Liver (tissue), 3 donors: ENCODE results near the gene MED23.
A peak's percentile ranks its signal among the peaks of the same experiment; 100 is the strongest.

Experiments
- CTCF ChIP-seq: fragments of 150-350 bp; IDR thresholded peaks from 2 replicates; pipeline ENCODE4 v1.5.1; 2017; ENCODE audit warnings: improper control_type of control experiment, low read depth, low read length; ENCODE audit not compliant: missing input control
- EGR1 ChIP-seq, 2 donors: IDR thresholded peaks; 2 replicates each; pipeline ENCODE4 v1.6.1; 2016 to 2018; ENCODE audit warnings: antibody characterized with exemption in 2 of 2, low read depth in 2 of 2
- FOXA2 ChIP-seq: IDR thresholded peaks from 2 replicates; pipeline ENCODE4 v1.6.1; 2016; ENCODE audit warnings: antibody characterized with exemption
- GABPA ChIP-seq, 2 donors: IDR thresholded peaks in 1 of 2; conservative IDR thresholded peaks in 1 of 2; 2 replicates each; pipeline ENCODE4 v1.6.1; 2016; ENCODE audit warnings: antibody characterized with exemption in 2 of 2, mild to moderate bottlenecking in 1 of 2, moderate library complexity in 1 of 2
- JUND ChIP-seq, 2 donors: IDR thresholded peaks; 2 replicates each; pipeline ENCODE4 v1.6.1; 2016; ENCODE audit warnings: antibody characterized with exemption in 2 of 2
- REST ChIP-seq: IDR thresholded peaks from 2 replicates; pipeline ENCODE4 v1.6.1; 2016; ENCODE audit warnings: antibody characterized with exemption, mild to moderate bottlenecking
- SP1 ChIP-seq: IDR thresholded peaks from 2 replicates; pipeline ENCODE4 v1.6.1; 2018; ENCODE audit warnings: antibody characterized with exemption, mild to moderate bottlenecking
- TAF1 ChIP-seq: conservative IDR thresholded peaks from 2 replicates; pipeline ENCODE4 v1.6.1; 2016; ENCODE audit warnings: antibody characterized with exemption, mild to moderate bottlenecking
- YY1 ChIP-seq: IDR thresholded peaks from 2 replicates; pipeline ENCODE4 v1.6.1; 2016; ENCODE audit warnings: antibody characterized with exemption, mild to moderate bottlenecking
- TF ChIP-seq, protein P1 (sequence below): IDR thresholded peaks from 2 replicates; pipeline ENCODE4 v1.6.1; 2016; ENCODE audit warnings: antibody characterized with exemption
- donor health status: healthy.
- donor health status: healthy.

DNA sequence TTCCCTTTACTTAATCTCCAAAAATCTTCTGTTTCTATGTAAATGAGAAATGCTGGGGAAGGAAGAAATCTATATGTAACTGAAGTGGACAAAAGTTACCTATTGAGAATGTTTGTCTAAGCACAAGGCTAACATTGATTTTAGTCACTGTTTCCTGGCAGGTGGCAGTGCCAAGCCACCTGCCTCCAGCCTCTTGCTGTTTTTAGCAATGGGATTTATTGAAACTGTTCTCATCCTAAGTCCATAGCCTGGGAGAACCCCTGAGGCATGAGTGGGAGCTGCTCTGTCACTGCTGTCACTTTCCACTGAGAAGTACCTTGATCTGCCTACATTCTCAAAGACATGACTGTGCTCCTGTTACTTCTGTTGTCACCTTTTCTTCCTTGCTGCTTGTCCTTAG is 23.7 kb upstream of the MED23 start:
- TF ChIP-seq GABPA (IDR thresholded peaks at IDR 0.05 in 1 of 2, conservative IDR thresholded peaks at IDR 0.05 in 1 of 2): no peak
- TF ChIP-seq, protein P1, sequence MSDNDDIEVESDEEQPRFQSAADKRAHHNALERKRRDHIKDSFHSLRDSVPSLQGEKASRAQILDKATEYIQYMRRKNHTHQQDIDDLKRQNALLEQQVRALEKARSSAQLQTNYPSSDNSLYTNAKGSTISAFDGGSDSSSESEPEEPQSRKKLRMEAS: peak; percentile 54
- peak; percentile 44 for TF ChIP-seq YY1
- peak; percentile 57 for TF ChIP-seq FOXA2
- no peak for TF ChIP-seq CTCF
- TF ChIP-seq TAF1: no peak
- TF ChIP-seq REST: peak; percentile 20
- TF ChIP-seq EGR1 (IDR thresholded peaks at IDR 0.05; ENCODE audit: low read depth in 2 of 2): peak in 1 of 2 donors; percentile 62
- TF ChIP-seq JUND (IDR thresholded peaks at IDR 0.05): peak in 1 of 2 donors; percentile 85
- TF ChIP-seq SP1: no peak
